ENCODE measurements around the gene SHB.

Gene SHB

DNA sequence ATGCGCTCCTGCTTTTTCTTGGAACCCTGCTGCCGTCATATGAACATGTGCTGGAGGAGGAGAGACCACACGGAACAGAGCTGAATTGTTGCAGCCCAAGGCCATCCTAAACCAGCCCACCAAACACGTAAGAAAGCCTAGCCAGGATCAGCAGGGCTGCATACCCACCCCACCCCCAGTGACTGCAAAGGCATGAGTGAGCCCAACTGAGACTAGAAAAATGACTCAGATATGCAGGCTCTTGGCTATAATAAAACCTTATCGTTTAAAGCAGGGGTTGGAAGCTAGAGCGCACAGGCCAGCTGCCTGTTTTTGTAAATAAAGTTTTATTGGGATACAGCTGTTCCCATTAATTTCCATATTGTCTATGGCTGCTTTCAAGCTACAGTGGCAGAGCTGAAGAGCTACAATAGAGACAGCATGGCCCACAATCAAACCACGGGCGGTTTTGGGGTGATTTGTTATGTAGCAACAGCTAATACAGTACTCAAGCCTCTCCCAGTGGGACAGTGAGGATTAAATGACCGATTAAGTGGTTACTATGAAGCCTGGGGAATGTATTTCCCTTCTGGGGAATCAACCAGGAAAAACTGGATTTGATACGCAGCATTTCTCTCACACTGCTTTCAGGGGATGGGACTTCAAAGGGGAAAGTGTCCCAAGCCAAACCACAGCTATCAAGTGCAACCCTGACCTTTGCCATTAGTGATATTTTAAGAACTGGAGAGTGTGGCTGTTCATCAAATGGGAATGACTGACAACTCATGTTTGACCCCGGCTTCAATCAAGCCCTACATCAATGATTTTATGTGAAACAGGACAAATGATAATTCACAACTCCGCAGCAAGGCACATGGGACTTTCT lies 6.3 kb downstream of the SHB start:
- no peaks in the 10 kb centered on the region; the same call in none of the 2 replicates for H3K79me2 ChIP-seq (ENCODE audit: low read length)
- H3K4me1 ChIP-seq (ENCODE audit: low read length) = peaks cover 42% of the 10 kb centered on the region
- no peak overlapping the region for H3K4me3 ChIP-seq (ENCODE audit: low read length)
- no peak overlapping the region for H3K4me2 ChIP-seq (ENCODE audit: low read length)
- no peaks in the 10 kb centered on the region for H3K36me3 ChIP-seq (replicated peaks; ENCODE audit: low read depth, low read length)
- H2AFZ ChIP-seq (ENCODE audit: low read depth, low read length) = no peak overlapping the region
- no peak overlapping the region for H3K9ac ChIP-seq (ENCODE audit: low read length)
- peaks cover 3% of the 10 kb centered on the region; the same call in 1 of the 2 replicates for H4K20me1 ChIP-seq (ENCODE audit: insufficient read depth, low read length)
- TF ChIP-seq, protein P1, sequence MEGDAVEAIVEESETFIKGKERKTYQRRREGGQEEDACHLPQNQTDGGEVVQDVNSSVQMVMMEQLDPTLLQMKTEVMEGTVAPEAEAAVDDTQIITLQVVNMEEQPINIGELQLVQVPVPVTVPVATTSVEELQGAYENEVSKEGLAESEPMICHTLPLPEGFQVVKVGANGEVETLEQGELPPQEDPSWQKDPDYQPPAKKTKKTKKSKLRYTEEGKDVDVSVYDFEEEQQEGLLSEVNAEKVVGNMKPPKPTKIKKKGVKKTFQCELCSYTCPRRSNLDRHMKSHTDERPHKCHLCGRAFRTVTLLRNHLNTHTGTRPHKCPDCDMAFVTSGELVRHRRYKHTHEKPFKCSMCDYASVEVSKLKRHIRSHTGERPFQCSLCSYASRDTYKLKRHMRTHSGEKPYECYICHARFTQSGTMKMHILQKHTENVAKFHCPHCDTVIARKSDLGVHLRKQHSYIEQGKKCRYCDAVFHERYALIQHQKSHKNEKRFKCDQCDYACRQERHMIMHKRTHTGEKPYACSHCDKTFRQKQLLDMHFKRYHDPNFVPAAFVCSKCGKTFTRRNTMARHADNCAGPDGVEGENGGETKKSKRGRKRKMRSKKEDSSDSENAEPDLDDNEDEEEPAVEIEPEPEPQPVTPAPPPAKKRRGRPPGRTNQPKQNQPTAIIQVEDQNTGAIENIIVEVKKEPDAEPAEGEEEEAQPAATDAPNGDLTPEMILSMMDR (IDR thresholded peaks at IDR 0.05; ENCODE audit: low read depth, low read length) = no peak
- TF ChIP-seq EZH2phosphoT487 (IDR thresholded peaks at IDR 0.05; ENCODE audit: low read depth) = no peak
- no peaks in the 10 kb centered on the region for H3K9me3 ChIP-seq (ENCODE audit: insufficient read depth, low read length)
- no peaks in the 10 kb centered on the region for H3K27me3 ChIP-seq (ENCODE audit: low read depth, low read length)
- no peak overlapping the region for H3K27ac ChIP-seq (ENCODE audit: low read length)

DNA sequence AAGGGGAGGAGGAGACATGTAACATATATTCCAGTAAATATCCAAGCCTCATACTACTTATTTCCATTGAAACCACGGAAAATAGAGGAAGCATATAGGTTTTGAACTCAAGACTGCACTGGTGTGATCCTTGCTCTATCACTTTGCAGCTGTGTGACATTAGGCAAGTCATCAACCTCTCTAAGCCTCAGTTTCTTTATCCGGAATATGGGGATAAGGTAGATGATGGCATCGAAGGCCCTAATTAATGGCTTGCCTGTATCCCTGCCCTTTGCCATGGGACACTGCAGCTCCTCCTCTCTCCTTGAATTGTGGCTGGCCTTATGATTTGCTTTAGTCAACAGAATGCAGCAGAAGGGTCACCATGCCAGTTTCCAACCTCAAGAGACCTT lies 6.9 kb downstream of the SHB start:
- TF ChIP-seq, protein P1 (IDR thresholded peaks at IDR 0.05; ENCODE audit: low read depth, low read length) = no peak
- no peak for TF ChIP-seq EZH2phosphoT487 (IDR thresholded peaks at IDR 0.05; ENCODE audit: low read depth)
- no peak overlapping the region for H3K4me2 ChIP-seq (ENCODE audit: low read length)
- peaks cover 3% of the 10 kb centered on the region; the same call in 1 of the 2 replicates for H4K20me1 ChIP-seq (ENCODE audit: insufficient read depth, low read length)
- H3K9me3 ChIP-seq (ENCODE audit: insufficient read depth, low read length) = no peaks in the 10 kb centered on the region
- no peak overlapping the region for H3K9ac ChIP-seq (ENCODE audit: low read length)
- no peaks in the 10 kb centered on the region for H3K36me3 ChIP-seq (replicated peaks; ENCODE audit: low read depth, low read length)
- H3K79me2 ChIP-seq (ENCODE audit: low read length) = no peaks in the 10 kb centered on the region; the same call in 1 of the 2 replicates
- no peaks in the 10 kb centered on the region for H3K27me3 ChIP-seq (ENCODE audit: low read depth, low read length)
- no peak overlapping the region for H2AFZ ChIP-seq (ENCODE audit: low read depth, low read length)
- H3K27ac ChIP-seq (ENCODE audit: low read length) = no peak overlapping the region
- H3K4me3 ChIP-seq (ENCODE audit: low read length) = no peak overlapping the region
- H3K4me1 ChIP-seq (ENCODE audit: low read length) = peaks cover 45% of the 10 kb centered on the region

DNA sequence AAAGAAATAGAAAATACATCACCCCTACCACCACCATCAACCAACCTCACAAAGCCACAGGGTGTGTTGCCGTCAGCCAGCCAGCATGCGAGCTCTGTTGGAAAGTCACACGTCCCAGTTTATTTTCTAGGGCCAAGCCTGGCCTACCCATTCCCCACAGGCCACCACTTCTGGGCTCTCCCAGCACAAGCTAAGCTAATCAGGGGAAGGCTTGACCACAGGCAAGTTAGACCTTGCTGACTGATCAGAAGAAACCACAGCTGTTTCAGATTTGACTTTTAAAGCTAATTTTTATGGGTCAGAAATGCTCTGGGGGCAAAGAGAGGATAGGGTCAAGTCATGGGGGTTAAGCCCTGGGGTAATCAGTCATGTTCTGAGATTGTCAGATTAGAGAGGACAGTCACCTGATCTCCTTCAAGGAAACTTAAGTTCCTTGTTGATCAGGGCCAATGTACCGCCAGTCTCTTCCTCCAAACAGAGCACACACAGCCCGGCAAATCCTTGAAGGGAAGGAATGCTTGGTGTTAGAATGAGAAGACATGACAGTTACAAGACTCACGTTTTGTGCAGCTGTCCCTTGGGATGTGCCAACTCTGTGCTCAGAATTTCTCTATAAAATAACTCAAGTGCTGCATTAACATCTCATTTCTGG lies 7.6 kb downstream of the SHB start:
- H3K36me3 ChIP-seq (replicated peaks; ENCODE audit: low read depth, low read length) = no peaks in the 10 kb centered on the region
- no peaks in the 10 kb centered on the region; the same call in 1 of the 2 replicates for H3K79me2 ChIP-seq (ENCODE audit: low read length)
- TF ChIP-seq, protein P1 (IDR thresholded peaks at IDR 0.05; ENCODE audit: low read depth, low read length) = no peak
- no peak for TF ChIP-seq EZH2phosphoT487 (IDR thresholded peaks at IDR 0.05; ENCODE audit: low read depth)
- H3K27ac ChIP-seq (ENCODE audit: low read length) = no peak overlapping the region
- H3K4me3 ChIP-seq (ENCODE audit: low read length) = no peak overlapping the region
- no peak overlapping the region for H2AFZ ChIP-seq (ENCODE audit: low read depth, low read length)
- peaks cover 40% of the 10 kb centered on the region for H3K4me1 ChIP-seq (ENCODE audit: low read length)
- no peaks in the 10 kb centered on the region for H3K27me3 ChIP-seq (ENCODE audit: low read depth, low read length)
- H3K9ac ChIP-seq (ENCODE audit: low read length) = no peak overlapping the region
- peaks cover 3% of the 10 kb centered on the region; the same call in 1 of the 2 replicates for H4K20me1 ChIP-seq (ENCODE audit: insufficient read depth, low read length)
- H3K9me3 ChIP-seq (ENCODE audit: insufficient read depth, low read length) = no peaks in the 10 kb centered on the region
- peak overlapping the region; percentile 18; the same call in 1 of the 2 replicates for H3K4me2 ChIP-seq (ENCODE audit: low read length)

DNA sequence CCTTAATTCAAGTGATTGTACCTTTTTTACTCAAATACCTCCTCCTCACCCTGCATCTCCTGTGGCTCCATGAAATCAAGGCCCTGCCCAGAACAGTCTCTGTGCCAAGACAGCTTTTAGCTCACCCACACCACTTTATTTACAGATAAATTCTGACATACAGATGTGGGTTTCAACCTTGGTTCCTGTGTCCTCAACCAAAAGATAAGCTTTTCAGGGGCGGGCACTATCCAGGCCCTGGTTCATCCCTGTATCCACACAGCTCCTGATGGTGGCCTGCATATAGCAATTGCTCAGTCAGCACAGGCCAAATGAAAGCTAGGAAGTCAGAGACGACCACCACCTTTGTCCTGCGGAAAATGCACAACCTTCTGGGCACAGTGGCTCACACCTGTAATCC lies 8.3 kb downstream of the SHB start:
- no peak for TF ChIP-seq EZH2phosphoT487 (IDR thresholded peaks at IDR 0.05; ENCODE audit: low read depth)
- TF ChIP-seq, protein P1 (IDR thresholded peaks at IDR 0.05; ENCODE audit: low read depth, low read length) = no peak
- Histone ChIP-seq H3K4me1 (ENCODE audit: low read length) (peaks cover 33% of the 10 kb centered on the region), H3K27ac (ENCODE audit: low read length) (no peak overlapping the region), H3K9ac (ENCODE audit: low read length) (no peak overlapping the region), H3K36me3 (replicated peaks; ENCODE audit: low read depth, low read length) (no peaks in the 10 kb centered on the region), H3K27me3 (ENCODE audit: low read depth, low read length) (no peaks in the 10 kb centered on the region), H3K9me3 (ENCODE audit: insufficient read depth, low read length) (no peaks in the 10 kb centered on the region), H4K20me1 (ENCODE audit: insufficient read depth, low read length) (no peaks in the 10 kb centered on the region; the same call in 1 of the 2 replicates), H3K4me3 (ENCODE audit: low read length) (no peak overlapping the region), H2AFZ (ENCODE audit: low read depth, low read length) (no peak overlapping the region), H3K79me2 (ENCODE audit: low read length) (no peaks in the 10 kb centered on the region; the same call in 1 of the 2 replicates), H3K4me2 (ENCODE audit: low read length) (no peak overlapping the region)
